D721Med (cell line): Measurements from ENCODE around the gene CCDC82.

Source experiments
- DNase-seq: peaks from one replicate; pipeline ENCODE4 v3.0.0; 2011; ENCODE audit warnings: low spot score; ENCODE audit not compliant: insufficient read length
- FAIRE-seq: peaks from 2 replicates; lab custom pipeline; 2011; peaks lifted over from hg19 to GRCh38; lab: Jason Lieb, UNC
- CTCF ChIP-seq: IDR thresholded peaks from 2 replicates; pipeline ENCODE4 v1.5.1; 2012; ENCODE audit warnings: mild to moderate bottlenecking, control low read depth; ENCODE audit not compliant: insufficient read depth; ENCODE audit errors: missing control alignments

The CCDC82 gene

DNA sequence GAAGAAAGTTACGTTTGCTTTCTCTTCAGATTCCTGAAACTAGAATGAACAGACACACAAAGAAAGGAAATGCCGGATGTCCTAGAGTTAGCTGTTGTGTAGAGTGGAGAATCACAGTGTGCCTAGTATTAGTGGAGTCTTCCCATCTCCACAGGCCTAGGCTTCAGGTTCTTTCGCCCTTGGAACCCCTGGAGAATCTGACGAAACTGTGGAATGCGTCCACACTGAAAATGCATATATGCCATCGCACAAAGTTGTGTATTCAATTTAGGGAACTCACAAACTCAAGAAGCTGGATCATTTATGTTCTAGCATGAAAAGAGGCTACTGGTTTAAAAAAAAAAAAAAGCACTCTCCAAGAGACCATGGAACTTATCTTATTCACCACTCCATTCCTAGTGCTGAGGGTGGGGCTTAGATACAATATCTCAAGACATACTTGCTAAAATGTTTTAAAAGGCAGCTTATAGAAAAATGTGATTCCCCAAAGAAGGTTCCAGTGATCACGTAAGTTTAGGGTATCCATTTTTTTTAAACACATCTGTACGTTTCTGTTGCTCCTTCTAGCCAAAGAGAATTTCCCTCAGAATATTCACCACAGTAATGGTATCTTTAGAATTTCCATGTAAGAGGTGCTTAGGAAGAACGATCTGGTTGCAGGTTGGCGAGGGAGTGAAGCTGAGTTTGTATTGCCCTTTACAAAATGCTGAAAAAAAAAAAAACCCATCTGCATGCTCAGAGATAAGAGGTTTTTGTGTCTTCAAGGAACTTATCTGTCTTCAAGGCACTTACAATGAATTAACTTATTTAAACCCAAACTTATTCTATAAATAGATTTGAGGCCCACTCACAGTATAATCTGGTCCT, 66.7 kb downstream of the CCDC82 start:
- no peak for FAIRE-seq
- TF ChIP-seq CTCF = no peak
- no peak for DNase-seq

DNA sequence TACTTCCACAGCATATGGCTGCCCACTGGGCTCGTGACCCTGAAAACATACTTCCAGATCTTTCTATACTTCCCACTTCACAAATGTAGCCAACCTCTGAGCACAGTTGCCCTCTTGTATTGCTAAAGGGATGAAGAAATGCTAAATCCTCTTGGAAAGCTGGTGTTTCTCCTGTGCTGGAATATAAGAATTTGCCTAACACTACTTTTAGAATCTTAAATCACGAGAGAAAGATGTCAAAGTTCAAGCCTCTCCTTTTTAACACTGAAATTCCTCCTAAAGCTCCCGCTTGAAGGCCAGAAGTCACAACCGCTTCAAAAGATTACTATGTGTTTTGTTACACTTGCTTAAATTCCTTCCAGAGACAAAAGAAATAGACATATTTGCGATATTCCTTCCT, 68.6 kb downstream of the CCDC82 start:
- TF ChIP-seq CTCF = no peak
- FAIRE-seq (no peak), DNase-seq (no peak)

GRCh38 chr11:96319898-96320656, 69.6 kb downstream of the CCDC82 start:
- FAIRE-seq (no peak), DNase-seq (no peak)
- TF ChIP-seq CTCF = no peak

DNA sequence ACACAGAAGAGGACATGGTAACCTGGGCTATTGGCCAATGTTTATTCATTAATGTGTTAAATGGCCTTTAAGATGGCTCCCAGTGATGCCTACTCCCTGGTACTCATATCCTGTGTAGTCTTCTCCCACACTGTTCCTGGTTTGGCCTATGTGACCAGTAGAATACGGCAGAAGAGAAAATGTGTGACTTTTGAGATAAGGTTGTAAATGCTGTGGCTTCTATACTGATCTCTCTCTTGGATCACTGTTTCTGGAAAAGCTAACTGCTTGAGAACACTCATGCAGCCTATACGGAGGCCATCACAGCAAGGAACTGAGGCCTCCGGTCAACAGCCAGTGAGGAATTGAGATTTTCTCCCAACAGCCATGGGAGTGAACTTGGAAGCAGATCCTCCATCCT, 70.9 kb downstream of the CCDC82 start:
- no peak for TF ChIP-seq CTCF
- DNase-seq (no peak), FAIRE-seq (no peak)

GRCh38 chr11:96318399-96318798, 71.3 kb downstream of the CCDC82 start:
- TF ChIP-seq CTCF = no peak
- DNase-seq (no peak), FAIRE-seq (no peak)

DNA sequence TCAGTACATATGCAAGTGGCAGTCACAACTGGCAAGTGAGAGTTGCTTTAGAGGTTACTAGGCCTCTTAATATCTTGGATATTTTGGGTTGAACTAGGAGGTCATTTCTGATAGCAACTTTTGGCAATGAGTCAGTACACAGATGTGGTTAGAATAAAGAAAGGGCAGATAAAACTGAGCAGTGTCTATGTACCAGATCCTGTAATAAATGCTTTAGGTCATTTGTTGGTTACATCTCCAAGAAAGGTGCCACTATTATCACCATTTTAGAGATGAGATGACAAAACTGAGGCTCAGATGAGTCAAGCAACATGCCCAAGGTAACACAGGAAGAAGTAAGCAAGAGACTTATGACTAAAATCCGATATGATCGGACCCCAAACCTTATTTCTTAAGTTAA, 71.7 kb downstream of the CCDC82 start:
- FAIRE-seq = no peak

More for the DNA sequence above, 71.7 kb downstream of the CCDC82 start:
- DNase-seq = no peak
- TF ChIP-seq CTCF = no peak
